DND-41 (cell line): Measurements from ENCODE around the gene ISG20L2.

Source experiments
- CTCF ChIP-seq: IDR thresholded peaks from 2 replicates; pipeline ENCODE4 v1.5.1; 2012; ENCODE audit warnings: borderline replicate concordance, low read length, moderate library complexity, mild to moderate bottlenecking; ENCODE audit not compliant: poor library complexity, severe bottlenecking; ENCODE audit errors: extremely low read depth
- EZH2 ChIP-seq: IDR thresholded peaks from 3 replicates; pipeline ENCODE4 v1.6.1; 2012; ENCODE audit warnings: borderline replicate concordance, low read depth, mild to moderate bottlenecking, moderate library complexity, low read length, inconsistent platforms; ENCODE audit not compliant: severe bottlenecking

DNA sequence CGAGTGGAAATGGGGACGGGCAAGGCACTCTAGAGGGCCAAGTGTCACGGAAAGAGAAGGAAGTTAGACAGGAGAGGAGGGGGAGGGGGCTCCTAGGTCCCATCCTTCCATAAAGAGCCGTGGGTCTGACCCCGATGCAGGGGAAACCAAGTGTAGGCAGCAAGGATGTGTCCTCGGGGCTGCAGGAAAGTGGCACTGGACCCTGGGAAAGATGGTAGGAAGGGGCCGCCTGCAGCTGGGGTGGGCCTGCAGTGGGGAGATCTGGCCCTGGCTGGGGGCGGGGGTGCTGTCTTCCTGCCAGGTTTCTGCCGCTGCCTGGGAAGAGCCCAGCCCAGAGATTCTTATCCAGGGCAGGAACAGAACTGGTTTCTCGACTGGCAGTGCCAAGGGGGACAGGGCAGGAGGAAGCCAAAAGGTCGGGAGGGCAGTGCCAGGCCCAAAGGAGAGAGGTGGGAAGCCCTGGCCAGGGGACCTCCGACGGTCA, 36.1 kb downstream of the ISG20L2 start:
- TF ChIP-seq EZH2, result no peak
- TF ChIP-seq CTCF, result no peak
